ENCODE data around the gene STRBP.
A peak's percentile ranks its signal among the peaks of the same experiment; 100 is the strongest.

Gene STRBP

GRCh38 chr9:123115146-123115913, 153.1 kb downstream of the STRBP start:
- no peaks in the 10 kb centered on the region for H3K27me3 ChIP-seq (replicated peaks)
- H3K27ac ChIP-seq = no peak overlapping the region
- no peak for TF ChIP-seq CTCF (IDR thresholded peaks at IDR 0.05; ENCODE audit: low read depth, low read length, missing control alignments)
- in situ Hi-C loops (cut with HindIII; ENCODE audit: low pct_ligation_motif_present, low sequenced_read_pairs) = loop anchor here (25.0 kb wide), 1 partner anchor 222 kb away; no protein-coding TSS in a partner anchor
- no peak overlapping the region for H3K4me3 ChIP-seq (ENCODE audit: low read depth, low read length)
- no peaks in the 10 kb centered on the region for H3K36me3 ChIP-seq (replicated peaks)
- no peak for DNase-seq

- Histone ChIP-seq H3K4me3 (ENCODE audit: low read depth, low read length) (no peak overlapping the region), H3K27ac (no peak overlapping the region), H3K27me3 (replicated peaks) (no peaks in the 10 kb centered on the region), H3K36me3 (replicated peaks) (peaks cover 4% of the 10 kb centered on the region)
- DNase-seq = no peak
- in situ Hi-C loops (cut with HindIII; ENCODE audit: low pct_ligation_motif_present, low sequenced_read_pairs) = loop anchor here (25.0 kb wide), 1 partner anchor 224 kb away; no protein-coding TSS in a partner anchor
- TF ChIP-seq CTCF (IDR thresholded peaks at IDR 0.05; ENCODE audit: low read depth, low read length, missing control alignments) = no peak
These were observed 155.2 kb downstream of the STRBP start for GRCh38 chr9:123113185-123113584.

- peak; percentile 24 for DNase-seq
- Histone ChIP-seq H3K27me3 (replicated peaks) (no peaks in the 10 kb centered on the region), H3K4me3 (ENCODE audit: low read depth, low read length) (no peak overlapping the region), H3K36me3 (replicated peaks) (peaks cover 8% of the 10 kb centered on the region), H3K27ac (no peak overlapping the region)
- in situ Hi-C loops (cut with HindIII; ENCODE audit: low pct_ligation_motif_present, low sequenced_read_pairs) = loop anchor here (25.0 kb wide), 1 partner anchor 225 kb away; no protein-coding TSS in a partner anchor
- no peak for TF ChIP-seq CTCF (IDR thresholded peaks at IDR 0.05; ENCODE audit: low read depth, low read length, missing control alignments)
These were observed 156.1 kb downstream of the STRBP start for GRCh38 chr9:123112015-123112975.

GRCh38 chr9:123111427-123112014, 156.9 kb downstream of the STRBP start:
- in situ Hi-C loops (cut with HindIII; ENCODE audit: low pct_ligation_motif_present, low sequenced_read_pairs) = loop anchor here (25.0 kb wide), 1 partner anchor 226 kb away; no protein-coding TSS in a partner anchor
- no peaks in the 10 kb centered on the region for H3K27me3 ChIP-seq (replicated peaks)
- H3K27ac ChIP-seq = no peak overlapping the region
- DNase-seq = no peak
- peaks cover 8% of the 10 kb centered on the region for H3K36me3 ChIP-seq (replicated peaks)
- no peak overlapping the region for H3K4me3 ChIP-seq (ENCODE audit: low read depth, low read length)
- no peak for TF ChIP-seq CTCF (IDR thresholded peaks at IDR 0.05; ENCODE audit: low read depth, low read length, missing control alignments)

GRCh38 chr9:123109540-123110279, 158.7 kb downstream of the STRBP start:
- Histone ChIP-seq H3K27me3 (replicated peaks) (no peaks in the 10 kb centered on the region), H3K27ac (no peak overlapping the region), H3K36me3 (replicated peaks) (peaks cover 10% of the 10 kb centered on the region), H3K4me3 (ENCODE audit: low read depth, low read length) (no peak overlapping the region)
- no peak for DNase-seq
- in situ Hi-C loops (cut with HindIII; ENCODE audit: low pct_ligation_motif_present, low sequenced_read_pairs) = loop anchor here (25.0 kb wide), 1 partner anchor 228 kb away; no protein-coding TSS in a partner anchor
- no peak for TF ChIP-seq CTCF (IDR thresholded peaks at IDR 0.05; ENCODE audit: low read depth, low read length, missing control alignments)
